22Rv1 (cell line): ENCODE results near the gene ARMC9.

Source experiments
- CTCF ChIP-seq: fragments of 450-650 bp; IDR thresholded peaks from 2 replicates; pipeline ENCODE4 v1.5.1; 2017; ENCODE audit warnings: mild to moderate bottlenecking
- ZFX ChIP-seq: fragments of 450-650 bp; IDR thresholded peaks from 2 replicates; pipeline ENCODE4 v1.6.1; 2017; ENCODE audit warnings: antibody characterized with exemption, borderline replicate concordance

- TF ChIP-seq CTCF, result no peak
- no peak for TF ChIP-seq ZFX
Measured at GRCh38 chr2:231238689-231239088, 40.3 kb downstream of the ARMC9 start.
